Adipocyte (in vitro differentiated cells): Measurements from ENCODE around the gene XAGE1A.
"Not testable (repeated sequence)": the region's sequence is repeated elsewhere in the genome, so short reads cannot be mapped to it uniquely, and the experiment has no call there.

ENCODE experiments used
- DNase-seq: peaks from one replicate; pipeline ENCODE4 v3.0.0-alpha.2; 2015; ENCODE audit warnings: low read depth
- H3K27me3 ChIP-seq: replicated peaks from 2 replicates; pipeline ENCODE4 v1.7.0; 2013; ENCODE audit warnings: mild to moderate bottlenecking, low read length, moderate library complexity; ENCODE audit not compliant: control insufficient read depth, insufficient read depth
- H3K36me3 ChIP-seq: 2 replicates; pipeline ENCODE4 v1.7.0; 2013; ENCODE audit warnings: low read length, mild to moderate bottlenecking, moderate library complexity; ENCODE audit not compliant: control insufficient read depth, insufficient read depth, severe bottlenecking
- H3K4me1 ChIP-seq: 2 replicates; pipeline ENCODE4 v1.7.0; 2013; ENCODE audit warnings: mild to moderate bottlenecking, low read length, moderate library complexity; ENCODE audit not compliant: control insufficient read depth, insufficient read depth
- H3K4me3 ChIP-seq: 2 replicates; pipeline ENCODE4 v1.7.0; 2013; ENCODE audit warnings: mild to moderate bottlenecking, low read length, moderate library complexity
- H3K9ac ChIP-seq: 2 replicates; pipeline ENCODE4 v1.7.0; 2013; ENCODE audit warnings: mild to moderate bottlenecking, low read length, moderate library complexity
- H3K9me3 ChIP-seq: 2 replicates; pipeline ENCODE4 v1.7.0; 2013; ENCODE audit warnings: mild to moderate bottlenecking, low read length, moderate library complexity; ENCODE audit not compliant: control insufficient read depth

The XAGE1A gene

GRCh38 chrX:52495545-52496418, at the start of gene XAGE1A:
Gene XAGE1A (plus strand): TSS chrX:52495808. CDS start chrX:52497362, 1,554 bp downstream.
- H3K36me3 ChIP-seq, H3K27me3 ChIP-seq, H3K9ac ChIP-seq, H3K9me3 ChIP-seq, DNase-seq, H3K4me3 ChIP-seq, H3K4me1 ChIP-seq: not testable (repeated sequence)

GRCh38 chrX:52452031-52452430, 43.6 kb upstream of the XAGE1A start:
- not testable (repeated sequence) for DNase-seq, H3K9ac ChIP-seq, H3K36me3 ChIP-seq, H3K4me1 ChIP-seq, H3K4me3 ChIP-seq, H3K9me3 ChIP-seq
- peaks cover 16% of the 10 kb centered on the region for H3K27me3 ChIP-seq

GRCh38 chrX:52471301-52471700, 24.3 kb upstream of the XAGE1A start:
- not testable (repeated sequence) for H3K9me3 ChIP-seq, H3K4me3 ChIP-seq, H3K36me3 ChIP-seq, H3K4me1 ChIP-seq, H3K9ac ChIP-seq, DNase-seq
- H3K27me3 ChIP-seq: peaks cover 33% of the 10 kb centered on the region

GRCh38 chrX:52496419-52496772, 788 bp downstream of the XAGE1A start:
- not testable (repeated sequence) for H3K9me3 ChIP-seq, H3K4me3 ChIP-seq, H3K27me3 ChIP-seq, H3K36me3 ChIP-seq, H3K9ac ChIP-seq, H3K4me1 ChIP-seq, DNase-seq

- DNase-seq, H3K9ac ChIP-seq, H3K4me3 ChIP-seq, H3K4me1 ChIP-seq, H3K9me3 ChIP-seq, H3K36me3 ChIP-seq: not testable (repeated sequence)
- H3K27me3 ChIP-seq: peaks cover 16% of the 10 kb centered on the region
Measured at GRCh38 chrX:52501362-52501761, 5.8 kb downstream of the XAGE1A start.

- peaks cover 34% of the 10 kb centered on the region for H3K27me3 ChIP-seq
- H3K9me3 ChIP-seq: peaks cover 37% of the 10 kb centered on the region
- H3K4me1 ChIP-seq: no peaks in the 10 kb centered on the region
- H3K9ac ChIP-seq: no peak overlapping the region
- DNase-seq: no peak
- no peak overlapping the region for H3K4me3 ChIP-seq
- no peaks in the 10 kb centered on the region for H3K36me3 ChIP-seq
Measured at GRCh38 chrX:52504551-52504950, 8.9 kb downstream of the XAGE1A start.

- Histone ChIP-seq H3K36me3 (no peaks in the 10 kb centered on the region), H3K4me1 (no peaks in the 10 kb centered on the region), H3K4me3 (no peak overlapping the region), H3K27me3 (peaks cover 36% of the 10 kb centered on the region), H3K9me3 (peaks cover 38% of the 10 kb centered on the region), H3K9ac (no peak overlapping the region)
- no peak for DNase-seq
Measured at GRCh38 chrX:52507331-52507730, 11.7 kb downstream of the XAGE1A start.

GRCh38 chrX:52509916-52510315, 14.3 kb downstream of the XAGE1A start:
- H3K27me3 ChIP-seq: peaks cover 23% of the 10 kb centered on the region
- peaks cover 31% of the 10 kb centered on the region for H3K9me3 ChIP-seq
- no peaks in the 10 kb centered on the region for H3K4me1 ChIP-seq
- DNase-seq: no peak
- H3K36me3 ChIP-seq: no peaks in the 10 kb centered on the region
- H3K4me3 ChIP-seq: no peak overlapping the region
- no peak overlapping the region for H3K9ac ChIP-seq

- H3K27me3 ChIP-seq: peaks cover 23% of the 10 kb centered on the region
- not testable (repeated sequence) for H3K4me3 ChIP-seq, H3K9ac ChIP-seq, H3K4me1 ChIP-seq, DNase-seq, H3K36me3 ChIP-seq
- peaks cover 31% of the 10 kb centered on the region for H3K9me3 ChIP-seq
Measured at GRCh38 chrX:52511126-52511525, 15.5 kb downstream of the XAGE1A start.

GRCh38 chrX:52516110-52516986, 20.7 kb downstream of the XAGE1A start:
- not testable (repeated sequence) for H3K4me1 ChIP-seq, H3K36me3 ChIP-seq, H3K4me3 ChIP-seq, H3K9ac ChIP-seq, H3K27me3 ChIP-seq, H3K9me3 ChIP-seq, DNase-seq

GRCh38 chrX:52516987-52517325, 21.3 kb downstream of the XAGE1A start, which contains the start of gene XAGE1B:
Gene XAGE1B (minus strand): TSS chrX:52517063. CDS start chrX:52515527, 1,536 bp downstream.
- not testable (repeated sequence) for H3K27me3 ChIP-seq, H3K9ac ChIP-seq, H3K9me3 ChIP-seq, H3K36me3 ChIP-seq, DNase-seq, H3K4me1 ChIP-seq, H3K4me3 ChIP-seq
